WTC11 (cell line): ENCODE measurements around the gene GLIPR1L2. TPM values are rescaled to one million over a fixed set of nuclear protein-coding genes. Genes with fewer than 3 reads are reported as not detected.

Source experiments
- ATAC-seq: fragments of 200-7000 bp; cut with Tn5 transposase; 2 replicates; pipeline ENCODE4 v1.10.0; 2021; ENCODE audit warnings: mild to moderate bottlenecking, moderate library complexity
- CTCF ChIA-PET: fragments of 300-600 bp; sonication (Branson Sonifier 250); formaldehyde crosslinking; loops from one replicate; lab custom pipeline; 2021; ENCODE audit warnings: antibody characterized with exemption; lab: Charles Lee
- POLR2A ChIA-PET: fragments of 350-600 bp; sonication (Branson Sonifier 250); formaldehyde crosslinking; loops from one replicate; lab custom pipeline; 2021; ENCODE audit warnings: antibody characterized with exemption; lab: Charles Lee
- DNase-seq: peaks from one replicate; pipeline ENCODE4 v3.0.0; 2021; ENCODE audit warnings: low spot score
- H3K27ac Mint-ChIP-seq: 2 replicates; pipeline ENCODE4 v1.8.0; 2021; ENCODE audit warnings: mixed read lengths
- H3K27me3 Mint-ChIP-seq: 2 replicates; pipeline ENCODE4 v1.8.0; 2021; ENCODE audit warnings: low read depth, mild to moderate bottlenecking, moderate library complexity, mixed read lengths
- H3K36me3 Mint-ChIP-seq: 2 replicates; pipeline ENCODE4 v1.8.0; 2021; ENCODE audit warnings: mixed read lengths
- H3K4me1 Mint-ChIP-seq: 2 replicates; pipeline ENCODE4 v1.8.0; 2022; ENCODE audit warnings: mixed read lengths
- H3K4me3 Mint-ChIP-seq: 2 replicates; pipeline ENCODE4 v1.8.0; 2021; ENCODE audit warnings: mild to moderate bottlenecking, moderate library complexity, mixed read lengths
- H3K9me3 Mint-ChIP-seq: 2 replicates; pipeline ENCODE4 v1.8.0; 2021; ENCODE audit warnings: mixed read lengths
- AFF4 ChIP-seq: sonication (generic); formaldehyde crosslinking; IDR thresholded peaks from 2 replicates; pipeline ENCODE4 v1.8.1; 2023; ENCODE audit warnings: mild to moderate bottlenecking, missing genetic modification reagents, borderline replicate concordance
- CREB1 ChIP-seq: sonication (generic); formaldehyde crosslinking; IDR thresholded peaks from 2 replicates; pipeline ENCODE4 v1.8.0; 2023; ENCODE audit warnings: mild to moderate bottlenecking, missing genetic modification reagents
- E2F4 ChIP-seq: sonication (generic); formaldehyde crosslinking; IDR thresholded peaks from 2 replicates; pipeline ENCODE4 v1.8.1; 2022; ENCODE audit warnings: low read depth, mild to moderate bottlenecking, moderate library complexity, missing genetic modification reagents, borderline replicate concordance
- FOXP1 ChIP-seq: sonication (generic); formaldehyde crosslinking; IDR thresholded peaks from 2 replicates; pipeline ENCODE4 v1.8.0; 2022; ENCODE audit warnings: missing genetic modification reagents, mild to moderate bottlenecking, moderate library complexity, borderline replicate concordance
- GABPB1 ChIP-seq: sonication (generic); formaldehyde crosslinking; IDR thresholded peaks from 2 replicates; pipeline ENCODE4 v1.8.1; 2023; ENCODE audit warnings: mild to moderate bottlenecking, missing genetic modification reagents
- HMGA2 ChIP-seq: fragments of 250-450 bp; sonication (Bioruptor Pico); IDR thresholded peaks from 2 replicates; pipeline ENCODE4 v1.4.0; 2021; ENCODE audit warnings: mild to moderate bottlenecking, moderate library complexity
- IRF1 ChIP-seq: sonication (generic); formaldehyde crosslinking; IDR thresholded peaks from 2 replicates; pipeline ENCODE4 v1.8.0; 2023; ENCODE audit warnings: missing genetic modification reagents
- MYBL2 ChIP-seq: sonication (generic); formaldehyde crosslinking; IDR thresholded peaks from 2 replicates; pipeline ENCODE4 v1.8.1; 2023; ENCODE audit warnings: mild to moderate bottlenecking, moderate library complexity, missing genetic modification reagents
- NFATC4 ChIP-seq: fragments of 250-450 bp; sonication (Bioruptor Pico); IDR thresholded peaks from 2 replicates; pipeline ENCODE4 v1.9.0; 2021; ENCODE audit warnings: mild to moderate bottlenecking
- NR2C2 ChIP-seq: sonication (generic); formaldehyde crosslinking; IDR thresholded peaks from 2 replicates; pipeline ENCODE4 v1.8.0; 2022; ENCODE audit warnings: mild to moderate bottlenecking, missing genetic modification reagents
- RELA ChIP-seq: sonication (generic); formaldehyde crosslinking; IDR thresholded peaks from 2 replicates; pipeline ENCODE4 v1.8.1; 2022; ENCODE audit warnings: missing genetic modification reagents, mild to moderate bottlenecking, borderline replicate concordance
- RORB ChIP-seq: fragments of 250-450 bp; sonication (Bioruptor Pico); IDR thresholded peaks from 2 replicates; pipeline ENCODE4 v1.9.0; 2021; ENCODE audit warnings: mild to moderate bottlenecking
- SOX15 ChIP-seq: fragments of 250-450 bp; sonication (Bioruptor Pico); IDR thresholded peaks from 2 replicates; pipeline ENCODE4 v1.9.0; 2021; ENCODE audit warnings: mild to moderate bottlenecking
- STAT6 ChIP-seq: sonication (generic); formaldehyde crosslinking; conservative IDR thresholded peaks from 2 replicates; pipeline ENCODE4 v1.8.1; 2023; ENCODE audit warnings: mild to moderate bottlenecking, low read depth, missing genetic modification reagents, moderate library complexity
- TEAD1 ChIP-seq: sonication (generic); formaldehyde crosslinking; IDR thresholded peaks from 2 replicates; pipeline ENCODE4 v1.8.0; 2022; ENCODE audit warnings: mild to moderate bottlenecking, missing genetic modification reagents
- TEAD4 ChIP-seq: sonication (generic); formaldehyde crosslinking; IDR thresholded peaks from 2 replicates; pipeline ENCODE4 v1.8.0; 2022; ENCODE audit warnings: mild to moderate bottlenecking, missing genetic modification reagents
- TP53 ChIP-seq: sonication (generic); formaldehyde crosslinking; IDR thresholded peaks from 2 replicates; pipeline ENCODE4 v1.8.1; 2023; ENCODE audit warnings: mild to moderate bottlenecking, missing genetic modification reagents
- USF2 ChIP-seq: sonication (generic); formaldehyde crosslinking; IDR thresholded peaks from 2 replicates; pipeline ENCODE4 v1.8.1; 2023; ENCODE audit warnings: mild to moderate bottlenecking, missing genetic modification reagents, moderate library complexity
- ZBTB21 ChIP-seq: sonication (generic); formaldehyde crosslinking; IDR thresholded peaks from 2 replicates; pipeline ENCODE4 v1.8.1; 2023; ENCODE audit warnings: mild to moderate bottlenecking, missing genetic modification reagents, borderline replicate concordance
- ZMAT4 ChIP-seq: fragments of 250-450 bp; sonication (Bioruptor Pico); IDR thresholded peaks from 2 replicates; pipeline ENCODE4 v1.9.0; 2021; ENCODE audit warnings: mild to moderate bottlenecking
- ZNF416 ChIP-seq: fragments of 250-450 bp; sonication (Bioruptor Pico); IDR thresholded peaks from 2 replicates; pipeline ENCODE4 v1.9.0; 2021; ENCODE audit warnings: mild to moderate bottlenecking, inconsistent platforms
- ZNF425 ChIP-seq: fragments of 250-450 bp; sonication (Bioruptor Pico); conservative IDR thresholded peaks from 2 replicates; pipeline ENCODE4 v1.9.0; 2021; ENCODE audit warnings: mild to moderate bottlenecking
- total RNA-seq: library from RNA; stranded (reverse); gene quantifications from 3 replicates; pipeline ENCODE4 v1.2.3, GENCODE V29; 2021

GLIPR1L2 gene
- total RNA-seq, 1 experiment from 2014 or later = not detected

GRCh38 chr12:75390156-75390898, 562 bp upstream of the GLIPR1L2 start (continued):
- no peak for TF ChIP-seq ZMAT4 (CRISPR knock-in tag)
- TF ChIP-seq GABPB1 = no peak
- TF ChIP-seq IRF1 (CRISPR knock-in tag) = no peak
- no peak for TF ChIP-seq NFATC4
- no peak for TF ChIP-seq SOX15 (CRISPR knock-in tag)
- TF ChIP-seq USF2 = no peak
- TF ChIP-seq, all 79 proteins: peak for 0

GRCh38 chr12:75404231-75404630, 13.3 kb downstream of the GLIPR1L2 start:
- H3K4me3 Mint-ChIP-seq = no peak overlapping the region
- no peak overlapping the region for H3K27ac Mint-ChIP-seq
- ATAC-seq (no peak), DNase-seq (no peak)
- ChIA-PET CTCF (interaction anchor here (1.1 kb wide), 1 partner anchor 13 kb away, joined by 3 read pairs; the partner anchor contains the start of gene GLIPR1L2), POLR2A (no interaction called here)
- H3K4me1 Mint-ChIP-seq = peaks cover 9% of the 10 kb centered on the region
- peaks cover 6% of the 10 kb centered on the region for H3K9me3 Mint-ChIP-seq
- no peaks in the 10 kb centered on the region; the same call in 1 of the 2 replicates for H3K36me3 Mint-ChIP-seq
- H3K27me3 Mint-ChIP-seq = no peaks in the 10 kb centered on the region
- TF ChIP-seq STAT6 (CRISPR knock-in tag) (no peak), AFF4 (no peak), E2F4 (no peak)

- H3K9me3 Mint-ChIP-seq = peaks cover 9% of the 10 kb centered on the region
- H3K27me3 Mint-ChIP-seq = no peaks in the 10 kb centered on the region
- H3K27ac Mint-ChIP-seq = no peak overlapping the region
- ChIA-PET POLR2A (no interaction called here), CTCF (interaction anchor here (1.2 to 2.7 kb wide), 2 partner anchors 17 to 77 kb away, joined by 3 to 10 read pairs; partner anchors contain the start of gene GLIPR1L2)
- ATAC-seq (no peak), DNase-seq (no peak)
- no peaks in the 10 kb centered on the region; the same call in 1 of the 2 replicates for H3K36me3 Mint-ChIP-seq
- H3K4me3 Mint-ChIP-seq = no peak overlapping the region
- peaks cover 9% of the 10 kb centered on the region for H3K4me1 Mint-ChIP-seq
- TF ChIP-seq MYBL2 (CRISPR knock-in tag) (no peak), RELA (no peak), ZNF425 (CRISPR knock-in tag) (no peak), HMGA2 (CRISPR knock-in tag) (no peak), TEAD1 (CRISPR knock-in tag) (no peak), ZNF416 (CRISPR knock-in tag) (no peak), TEAD4 (CRISPR knock-in tag) (no peak), RORB (CRISPR knock-in tag) (no peak), ZBTB21 (no peak), CREB1 (CRISPR knock-in tag) (no peak), NR2C2 (CRISPR knock-in tag) (no peak), TP53 (CRISPR knock-in tag) (no peak), FOXP1 (CRISPR knock-in tag) (no peak)
These were observed 16.8 kb downstream of the GLIPR1L2 start for GRCh38 chr12:75407683-75408082.
